ENCODE measurements around the gene GSX2. TPM values are rescaled to one million over a fixed set of nuclear protein-coding genes. Genes with fewer than 3 reads are reported as not detected.
A peak's percentile ranks its signal among the peaks of the same experiment; 100 is the strongest.

The GSX2 gene
- total RNA-seq, 1 donor from 2014 or later: not detected

GRCh38 chr4:54066718-54067129 is 33.2 kb upstream of the GSX2 start:
- Histone ChIP-seq H3K4me3 (no peak overlapping the region), H3K9me3 (no peaks in the 10 kb centered on the region), H3K27me3 (no peaks in the 10 kb centered on the region), H3K27ac (peak overlapping the region; percentile 94 to 96), H3K4me1 (peaks cover 0 to 21% of the 10 kb centered on the region in 2 donors), H3K36me3 (no peaks in the 10 kb centered on the region)
- TF ChIP-seq CTCF (IDR thresholded peaks at IDR 0.05): no peak
- no peak for DNase-seq (ENCODE audit: low spot score in 2 of 2)
- intact Hi-C loops (cut with DNase I): loop anchor here (5.0 to 10.0 kb wide), 3 partner anchors 96 to 1352 kb away; partner anchors contain the start of gene SCFD2

DNA sequence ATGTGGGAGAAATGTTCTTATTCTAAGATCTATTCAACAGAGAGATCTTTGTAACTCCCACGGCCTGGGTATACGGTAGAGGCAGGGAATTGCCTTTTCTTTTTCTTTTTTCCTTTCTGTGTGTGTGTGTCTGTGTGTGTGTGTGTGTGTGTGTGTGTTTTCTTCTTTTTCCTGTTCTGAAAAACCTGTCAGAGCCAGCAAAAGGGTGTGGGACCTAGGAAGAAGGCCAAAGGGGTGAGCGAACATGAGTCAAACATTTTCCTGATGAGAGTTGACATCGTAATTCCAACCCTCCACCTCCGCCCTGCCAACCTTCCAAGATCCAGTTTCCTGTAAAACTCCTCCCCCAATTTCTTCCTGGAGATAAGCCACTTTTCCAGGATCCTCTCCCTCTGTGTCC is 32.8 kb upstream of the GSX2 start:
- Histone ChIP-seq H3K9me3 (no peaks in the 10 kb centered on the region), H3K4me3 (no peak overlapping the region), H3K36me3 (no peaks in the 10 kb centered on the region), H3K27ac (peak overlapping the region; percentile 94 to 96), H3K27me3 (no peaks in the 10 kb centered on the region), H3K4me1 (peaks cover 0 to 18% of the 10 kb centered on the region in 2 donors)
- no peak for TF ChIP-seq CTCF (IDR thresholded peaks at IDR 0.05)
- intact Hi-C loops (cut with DNase I): loop anchor here (5.0 to 10.0 kb wide), 3 partner anchors 95 to 1352 kb away; partner anchors contain the start of gene SCFD2
- DNase-seq (ENCODE audit: low spot score in 2 of 2): peak in 1 of 2 donors; percentile 81

DNA sequence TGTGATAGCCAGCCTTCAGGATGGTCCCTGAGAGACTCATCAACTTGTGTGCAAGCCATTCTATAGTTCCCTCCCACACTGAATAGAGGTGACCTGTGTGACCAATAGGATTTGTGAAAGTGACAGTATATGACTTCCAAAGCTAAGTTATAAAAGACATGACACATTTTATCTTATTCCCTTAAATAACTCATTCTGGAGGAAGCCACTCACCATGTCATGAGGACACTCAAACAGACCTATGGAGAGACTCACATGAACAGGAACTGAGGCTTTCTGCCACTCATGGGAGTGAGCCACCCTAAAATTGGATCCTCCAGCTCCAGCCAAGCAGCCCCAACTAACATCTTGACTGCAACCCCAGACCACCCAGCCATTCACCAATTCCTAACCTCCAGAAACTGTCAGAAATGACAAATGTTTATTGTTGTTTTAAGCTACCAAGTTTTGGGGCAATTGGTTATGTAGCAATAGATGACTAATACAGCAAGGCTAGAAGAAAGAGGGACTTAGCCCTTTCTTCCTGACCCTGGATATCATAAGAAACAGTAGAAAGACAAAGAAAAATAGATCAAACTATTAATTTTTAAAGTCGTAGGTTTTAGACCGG is 26.6 kb upstream of the GSX2 start:
- no peak for DNase-seq (ENCODE audit: low spot score in 2 of 2)
- no peak overlapping the region for H3K4me3 ChIP-seq
- H3K36me3 ChIP-seq: no peaks in the 10 kb centered on the region
- H3K27me3 ChIP-seq: no peaks in the 10 kb centered on the region
- no peak overlapping the region for H3K27ac ChIP-seq
- no peak for TF ChIP-seq CTCF (IDR thresholded peaks at IDR 0.05)
- no peaks in the 10 kb centered on the region for H3K9me3 ChIP-seq
- no peaks in the 10 kb centered on the region for H3K4me1 ChIP-seq
- intact Hi-C loops (cut with DNase I): no loop called here

DNA sequence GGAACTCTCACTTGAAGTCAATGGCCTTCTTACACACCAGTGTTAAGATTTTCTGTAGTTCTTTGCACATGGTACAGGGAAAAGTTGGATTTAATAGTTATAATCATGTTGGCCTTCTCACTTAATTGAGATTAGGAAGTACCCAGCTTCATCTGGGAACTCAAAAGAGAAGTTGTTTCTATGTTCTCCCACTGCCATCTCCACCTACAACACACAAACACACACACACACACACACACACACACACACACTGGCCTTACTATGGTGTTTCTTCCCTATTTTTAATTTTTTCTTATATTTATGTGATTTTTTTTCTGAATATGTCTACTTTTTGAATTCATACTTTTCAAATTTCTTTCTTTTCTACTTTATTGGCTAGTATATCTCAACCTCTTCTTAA is 25.6 kb upstream of the GSX2 start:
- intact Hi-C loops (cut with DNase I): no loop called here
- Histone ChIP-seq H3K4me1 (no peaks in the 10 kb centered on the region), H3K9me3 (no peaks in the 10 kb centered on the region), H3K27me3 (no peaks in the 10 kb centered on the region), H3K27ac (no peak overlapping the region), H3K36me3 (no peaks in the 10 kb centered on the region), H3K4me3 (no peak overlapping the region)
- TF ChIP-seq CTCF (IDR thresholded peaks at IDR 0.05): no peak
- DNase-seq (ENCODE audit: low spot score in 2 of 2): no peak

- H3K9me3 ChIP-seq: no peaks in the 10 kb centered on the region
- no peak for DNase-seq (ENCODE audit: low spot score in 2 of 2)
- H3K4me1 ChIP-seq: peaks cover 0 to 3% of the 10 kb centered on the region in 2 donors
- no peak overlapping the region for H3K27ac ChIP-seq
- no peak overlapping the region for H3K4me3 ChIP-seq
- H3K36me3 ChIP-seq: no peaks in the 10 kb centered on the region
- TF ChIP-seq CTCF (IDR thresholded peaks at IDR 0.05): no peak
- intact Hi-C loops (cut with DNase I): no loop called here
- no peaks in the 10 kb centered on the region for H3K27me3 ChIP-seq
These were observed 23.3 kb upstream of the GSX2 start for GRCh38 chr4:54076673-54077072.
